Astrocyte of the spinal cord (primary cell): ENCODE results near the gene FLT4.

ENCODE experiments used
- DNase-seq: peaks from one replicate; pipeline ENCODE4 v3.0.0; 2011; ENCODE audit warnings: low read depth, low spot score
- H3K4me3 ChIP-seq: 2 replicates; pipeline ENCODE4 v1.5.1; 2011; ENCODE audit warnings: low read depth, mild to moderate bottlenecking, low read length, moderate library complexity
- in situ Hi-C: cut with HindIII; loops from 2 replicates; pipeline ENCODE4 v1.10.0; 2017; ENCODE audit warnings: low sequenced_read_pairs
- TF ChIP-seq, protein P1 (sequence below): IDR thresholded peaks from 2 replicates; pipeline ENCODE4 v1.5.1; 2012; ENCODE audit warnings: low read depth, mild to moderate bottlenecking, low read length, inconsistent platforms

FLT4 gene

DNA sequence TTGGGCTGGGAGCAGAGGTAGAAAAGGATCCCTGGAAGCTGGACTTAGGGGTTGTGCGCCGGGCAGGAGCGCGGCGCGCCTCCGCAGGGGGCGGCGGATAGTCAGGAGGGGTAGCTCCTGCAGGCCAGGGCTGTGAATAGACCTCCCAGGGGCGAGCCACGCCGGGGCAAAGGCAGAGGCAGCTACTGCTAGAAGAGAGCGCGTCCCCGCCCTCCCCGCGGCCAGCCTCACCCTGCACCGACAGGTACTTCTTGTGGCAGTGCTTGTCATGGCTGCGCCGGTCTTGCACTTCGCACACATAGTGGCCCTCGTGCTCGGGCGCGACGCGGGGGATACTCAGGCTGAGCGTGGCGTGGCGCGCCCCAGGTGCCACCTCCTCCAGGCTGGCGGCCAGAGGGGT lies 28.1 kb downstream of the FLT4 start:
- in situ Hi-C loops: no loop called here

DNA sequence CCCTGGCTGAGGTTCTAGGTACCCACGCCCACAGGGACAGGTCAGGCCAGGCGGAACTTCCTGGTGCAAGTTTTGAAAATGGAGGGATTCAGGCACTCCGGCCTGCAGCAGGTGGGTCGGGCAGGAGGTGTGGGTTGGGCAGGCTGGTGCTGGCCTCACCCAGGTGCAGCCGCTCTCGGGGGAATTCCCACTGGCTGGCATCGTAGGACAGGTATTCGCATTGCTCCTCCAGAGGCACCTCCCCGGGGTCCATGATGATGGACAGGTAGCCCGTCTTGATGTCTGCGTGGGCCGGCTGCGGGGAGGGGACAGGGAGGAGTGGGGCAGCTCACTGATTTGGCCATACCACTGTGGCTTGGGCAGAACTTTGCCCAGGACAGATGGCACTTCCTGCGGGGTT lies 29.4 kb downstream of the FLT4 start:
- TF ChIP-seq, protein P1, sequence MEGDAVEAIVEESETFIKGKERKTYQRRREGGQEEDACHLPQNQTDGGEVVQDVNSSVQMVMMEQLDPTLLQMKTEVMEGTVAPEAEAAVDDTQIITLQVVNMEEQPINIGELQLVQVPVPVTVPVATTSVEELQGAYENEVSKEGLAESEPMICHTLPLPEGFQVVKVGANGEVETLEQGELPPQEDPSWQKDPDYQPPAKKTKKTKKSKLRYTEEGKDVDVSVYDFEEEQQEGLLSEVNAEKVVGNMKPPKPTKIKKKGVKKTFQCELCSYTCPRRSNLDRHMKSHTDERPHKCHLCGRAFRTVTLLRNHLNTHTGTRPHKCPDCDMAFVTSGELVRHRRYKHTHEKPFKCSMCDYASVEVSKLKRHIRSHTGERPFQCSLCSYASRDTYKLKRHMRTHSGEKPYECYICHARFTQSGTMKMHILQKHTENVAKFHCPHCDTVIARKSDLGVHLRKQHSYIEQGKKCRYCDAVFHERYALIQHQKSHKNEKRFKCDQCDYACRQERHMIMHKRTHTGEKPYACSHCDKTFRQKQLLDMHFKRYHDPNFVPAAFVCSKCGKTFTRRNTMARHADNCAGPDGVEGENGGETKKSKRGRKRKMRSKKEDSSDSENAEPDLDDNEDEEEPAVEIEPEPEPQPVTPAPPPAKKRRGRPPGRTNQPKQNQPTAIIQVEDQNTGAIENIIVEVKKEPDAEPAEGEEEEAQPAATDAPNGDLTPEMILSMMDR: no peak
- in situ Hi-C loops: no loop called here
- no peak overlapping the region for H3K4me3 ChIP-seq
- DNase-seq: no peak

More for the DNA sequence above, 28.1 kb downstream of the FLT4 start:
- H3K4me3 ChIP-seq: no peak overlapping the region
- DNase-seq: no peak
- TF ChIP-seq, protein P1: no peak

DNA sequence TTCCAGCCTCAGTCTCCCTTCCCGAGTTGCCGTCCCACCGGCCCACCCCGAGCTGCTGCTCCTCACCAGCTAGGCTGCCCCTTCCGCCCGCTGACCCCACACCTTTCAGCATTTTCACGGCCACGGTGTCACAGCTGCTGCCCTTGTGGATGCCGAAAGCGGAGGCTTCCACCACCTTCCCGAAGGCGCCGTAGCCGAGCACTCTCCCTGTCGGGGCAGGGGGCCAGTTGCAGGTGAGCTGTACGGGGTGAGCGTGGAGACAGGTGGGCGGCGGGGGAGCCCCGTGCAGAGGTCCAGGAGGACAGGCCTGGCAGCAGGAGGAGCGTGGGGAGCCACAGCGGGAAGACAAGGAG lies 29.9 kb downstream of the FLT4 start:
- TF ChIP-seq, protein P1: no peak
- in situ Hi-C loops: no loop called here
- H3K4me3 ChIP-seq: no peak overlapping the region
- DNase-seq: no peak

DNA sequence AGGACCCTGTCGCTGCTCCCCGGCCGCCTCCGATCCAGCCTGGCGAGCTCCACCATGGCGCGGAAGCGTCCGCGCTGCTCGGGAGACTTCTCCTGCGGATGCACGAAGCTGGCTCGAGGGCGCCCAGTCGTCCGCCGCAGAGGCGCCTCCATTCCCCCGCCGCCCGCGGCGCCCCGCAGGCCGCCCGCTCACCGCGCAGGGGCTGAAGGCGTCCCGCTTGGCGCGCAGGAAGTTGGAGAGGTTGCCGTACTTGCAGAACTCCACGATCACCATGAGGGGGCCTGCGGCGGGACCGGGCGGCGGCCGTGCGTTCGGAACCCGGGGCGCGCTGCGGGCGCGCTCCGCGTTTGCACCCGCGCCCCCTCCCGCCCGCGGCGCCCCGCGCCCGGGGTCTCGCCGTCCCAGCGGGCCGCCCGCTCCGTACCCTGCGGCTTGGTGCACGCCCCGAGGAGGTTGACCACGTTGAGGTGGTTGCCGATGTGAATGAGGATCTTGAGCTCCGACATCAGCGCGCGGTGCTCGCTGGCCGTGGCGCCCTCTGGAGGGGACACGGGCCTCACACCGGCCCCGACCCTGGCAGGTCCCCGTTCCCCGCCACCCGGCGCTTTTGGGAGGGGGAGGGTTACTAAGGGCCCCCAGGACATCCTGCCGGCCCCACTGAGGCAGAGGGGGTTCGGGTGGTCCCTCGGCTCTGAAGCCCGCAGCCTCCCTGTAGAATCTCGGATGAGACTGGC lies 30.4 kb downstream of the FLT4 start:
- DNase-seq: peak; percentile 36
- TF ChIP-seq, protein P1: peak; percentile 54
- in situ Hi-C loops: no loop called here
- H3K4me3 ChIP-seq: peak overlapping the region; percentile 5

DNA sequence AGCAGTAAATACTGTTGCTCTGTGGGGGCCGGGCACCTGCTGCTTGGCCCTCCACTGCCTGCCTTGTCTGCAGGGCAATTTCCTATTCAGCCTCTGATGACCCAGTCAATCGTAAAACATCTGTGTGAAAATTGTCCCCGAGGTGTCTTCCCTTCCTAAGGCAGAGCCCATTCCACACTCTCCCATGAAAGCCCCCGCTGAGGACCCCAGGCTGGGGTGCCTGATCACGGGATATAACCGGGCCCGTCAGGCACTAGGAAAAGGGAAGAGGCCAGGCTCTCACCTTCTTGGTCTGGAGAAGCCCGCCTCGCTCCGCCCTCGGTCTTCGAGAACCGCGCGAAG lies 30.9 kb downstream of the FLT4 start:
- in situ Hi-C loops: no loop called here
- no peak for DNase-seq
- TF ChIP-seq, protein P1: no peak
- H3K4me3 ChIP-seq: peak overlapping the region; percentile 5

DNA sequence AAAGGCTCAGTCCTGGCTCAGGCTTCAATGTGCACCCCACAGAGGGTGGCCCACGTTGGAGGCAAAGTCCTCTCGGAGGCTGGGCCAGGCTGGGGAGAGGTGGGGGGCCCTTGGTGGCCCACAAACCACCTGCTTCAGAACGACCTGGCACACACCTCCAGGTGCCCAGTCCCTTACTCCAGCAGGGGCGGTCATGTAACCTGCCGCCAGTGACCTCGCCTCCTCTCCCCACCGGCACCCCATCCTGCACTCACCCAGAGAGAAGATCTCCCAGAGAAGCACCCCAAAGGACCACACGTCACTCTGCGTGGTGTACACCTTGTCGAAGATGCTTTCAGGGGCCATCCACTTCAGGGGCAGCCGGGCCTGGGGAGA lies 35.6 kb downstream of the FLT4 start:
- TF ChIP-seq, protein P1: no peak
- no peak overlapping the region for H3K4me3 ChIP-seq
- in situ Hi-C loops: no loop called here
- DNase-seq: no peak
